HG03460 (cell line): ENCODE data around the gene RREB1.

ENCODE experiments used
- ATAC-seq: cut with Tn5 transposase; IDR thresholded peaks from one replicate; pipeline ENCODE4 v1.9.1; 2021; ENCODE audit not compliant: unreplicated experiment

Gene RREB1

DNA sequence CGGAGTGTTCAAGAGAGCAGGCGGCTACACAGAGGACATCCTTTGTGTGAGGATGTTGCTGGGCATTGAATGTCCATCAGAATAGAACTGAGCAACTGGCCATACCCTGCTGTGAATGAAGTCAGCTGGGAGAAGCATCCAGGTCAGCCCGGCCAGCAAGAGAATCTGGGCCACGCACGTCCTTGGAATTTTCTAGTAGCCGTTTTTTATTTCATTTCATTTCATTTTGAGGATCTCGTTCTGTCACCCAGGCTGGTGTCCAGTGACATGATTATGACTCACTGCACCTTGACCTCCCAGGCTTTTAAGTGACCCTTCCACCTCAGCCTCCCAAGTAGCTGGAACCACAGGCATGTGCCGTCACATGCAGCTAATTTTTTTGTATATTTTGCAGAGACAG, 107.4 kb downstream of the RREB1 start:
- ATAC-seq = no peak

DNA sequence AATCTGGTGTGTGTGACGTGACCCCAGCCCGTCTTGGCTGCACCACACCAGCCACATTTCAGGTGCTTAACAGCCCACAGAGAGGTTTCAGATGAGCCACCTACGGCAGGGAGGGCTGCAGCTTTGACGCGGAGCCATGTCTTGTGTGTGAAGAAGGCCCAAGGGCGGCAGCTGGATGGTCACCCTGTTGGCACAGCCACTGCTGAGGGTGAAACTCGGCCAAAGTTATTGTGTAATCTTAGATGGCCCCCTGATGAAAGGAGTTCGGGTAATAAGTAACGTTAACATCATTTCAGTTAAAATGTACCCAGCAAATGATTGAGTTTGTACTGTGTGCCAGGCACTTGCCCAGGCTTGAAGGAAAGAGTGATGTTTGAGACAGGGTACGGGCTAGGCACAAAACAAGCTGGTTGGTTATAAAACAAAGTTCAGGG, 108.1 kb downstream of the RREB1 start:
- peak; percentile 79 for ATAC-seq

- no peak for ATAC-seq
Measured at GRCh38 chr6:7216941-7217621, 109.3 kb downstream of the RREB1 start.

DNA sequence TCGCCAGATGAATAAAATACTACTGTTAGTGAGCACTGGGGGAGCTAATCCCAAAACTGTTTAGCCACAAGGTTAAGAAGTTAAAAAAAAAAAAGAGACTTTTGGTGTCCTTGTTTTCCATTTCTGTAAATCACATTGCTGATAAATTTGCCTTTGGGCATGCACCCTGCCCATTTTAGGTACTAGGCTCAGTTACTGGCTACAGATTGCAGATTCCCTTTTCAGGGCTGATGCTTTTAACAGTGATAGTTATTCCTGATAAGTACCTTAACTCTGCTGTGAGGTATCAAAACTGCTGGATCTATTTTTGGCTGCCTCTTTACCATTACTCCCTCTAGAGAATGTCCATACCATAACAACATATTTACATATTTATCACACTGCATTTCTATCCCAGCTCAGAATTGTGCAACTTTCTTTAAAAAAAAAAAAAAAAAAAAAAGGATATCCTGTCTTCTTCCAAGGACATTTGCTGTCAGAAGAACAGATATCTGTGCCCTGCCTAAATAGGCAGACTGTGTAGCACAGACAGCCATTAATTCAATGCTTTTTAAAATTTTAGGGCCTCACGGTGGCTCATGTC, 110.7 kb downstream of the RREB1 start:
- no peak for ATAC-seq

GRCh38 chr6:7219310-7219709, 111.5 kb downstream of the RREB1 start:
- no peak for ATAC-seq

DNA sequence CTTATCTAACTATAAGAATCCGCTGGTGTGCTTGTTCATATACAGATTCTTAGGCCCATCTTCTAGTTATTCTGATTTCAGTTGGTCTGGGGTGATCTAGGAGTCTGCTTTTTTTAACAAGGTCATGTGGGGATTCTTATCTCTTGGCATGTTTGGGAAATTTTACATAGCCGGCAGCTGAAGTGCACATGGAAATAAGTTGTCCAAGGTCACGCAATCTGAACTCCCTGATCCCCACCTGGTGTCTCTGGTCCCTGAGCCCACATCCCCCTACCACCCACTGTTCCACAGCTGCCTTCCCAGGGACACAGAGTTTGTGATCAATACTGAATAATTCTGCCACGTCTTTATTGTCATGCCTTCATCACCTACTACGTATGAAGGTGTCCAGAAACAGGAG, 114.4 kb downstream of the RREB1 start:
- ATAC-seq = no peak

DNA sequence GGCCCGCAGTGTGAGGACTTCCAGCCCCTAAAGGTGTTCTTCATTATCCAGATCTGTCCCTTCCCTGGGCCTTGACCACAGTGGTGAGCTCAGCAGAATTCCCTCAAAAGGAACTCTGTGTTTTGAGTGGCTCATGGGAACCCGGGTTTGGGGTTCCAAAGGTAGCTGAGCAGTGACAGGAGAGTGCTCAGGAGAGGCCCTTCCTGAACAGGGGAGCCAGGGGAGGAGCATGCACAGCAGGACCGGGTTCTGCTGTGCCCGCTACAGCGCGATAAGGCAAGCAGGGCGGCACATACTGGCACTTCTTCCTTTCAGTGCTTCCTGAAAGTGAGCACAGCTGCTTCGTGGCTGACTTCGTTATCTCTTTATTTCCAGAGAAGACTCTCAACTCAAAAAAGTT, 117.0 kb downstream of the RREB1 start:
- no peak for ATAC-seq

GRCh38 chr6:7228662-7229375, 121.1 kb downstream of the RREB1 start:
- no peak for ATAC-seq

- ATAC-seq = no peak
Measured at GRCh38 chr6:7229376-7230326, 121.9 kb downstream of the RREB1 start.

DNA sequence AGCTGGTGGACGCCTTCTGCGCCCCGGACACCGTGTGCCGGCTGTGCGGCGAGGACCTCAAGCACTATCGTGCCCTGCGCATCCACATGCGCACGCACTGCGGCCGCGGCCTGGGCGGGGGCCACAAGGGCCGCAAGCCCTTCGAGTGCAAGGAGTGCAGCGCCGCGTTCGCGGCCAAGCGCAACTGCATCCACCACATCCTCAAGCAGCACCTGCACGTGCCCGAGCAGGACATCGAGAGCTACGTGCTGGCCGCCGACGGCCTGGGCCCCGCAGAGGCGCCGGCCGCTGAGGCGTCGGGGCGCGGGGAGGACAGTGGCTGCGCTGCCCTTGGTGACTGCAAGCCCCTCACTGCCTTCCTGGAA, 122.5 kb downstream of the RREB1 start:
- no peak for ATAC-seq

- no peak for ATAC-seq
Measured at GRCh38 chr6:7230956-7231713, 123.4 kb downstream of the RREB1 start.

- no peak for ATAC-seq
Measured at GRCh38 chr6:7232351-7232750, 124.6 kb downstream of the RREB1 start.

GRCh38 chr6:7234547-7234946, 126.8 kb downstream of the RREB1 start:
- no peak for ATAC-seq

DNA sequence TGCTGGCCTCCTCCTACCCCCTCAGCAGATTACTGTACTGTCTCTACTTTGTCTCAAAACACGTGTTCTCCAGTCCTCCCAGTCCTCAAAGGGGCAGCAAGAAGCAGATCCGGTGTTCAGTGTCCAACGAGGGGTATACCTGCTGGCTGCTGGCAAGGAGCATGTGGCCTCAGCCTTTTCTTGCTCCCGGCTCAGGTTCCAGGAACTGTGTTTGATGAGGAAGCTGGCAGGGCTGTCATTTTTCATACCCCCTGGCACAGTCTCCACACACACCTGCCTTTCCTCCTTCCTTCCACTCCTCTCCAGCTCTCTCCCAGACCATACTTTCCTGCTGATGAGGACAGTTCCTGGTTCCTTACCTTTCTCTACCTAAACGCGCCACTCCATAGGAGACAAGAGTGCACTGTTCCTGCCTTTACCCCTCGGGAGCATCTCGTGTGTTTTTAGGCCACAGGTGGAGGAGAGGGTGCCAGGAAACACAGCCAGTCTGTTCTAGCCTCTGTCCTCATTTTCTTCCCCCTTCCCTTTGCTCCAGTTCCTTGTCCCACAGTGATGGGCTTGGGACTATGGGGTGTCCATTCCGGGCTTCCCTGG, 128.0 kb downstream of the RREB1 start:
- ATAC-seq = no peak

- peak; percentile 58 for ATAC-seq
Measured at GRCh38 chr6:7236306-7237209, 128.8 kb downstream of the RREB1 start.

DNA sequence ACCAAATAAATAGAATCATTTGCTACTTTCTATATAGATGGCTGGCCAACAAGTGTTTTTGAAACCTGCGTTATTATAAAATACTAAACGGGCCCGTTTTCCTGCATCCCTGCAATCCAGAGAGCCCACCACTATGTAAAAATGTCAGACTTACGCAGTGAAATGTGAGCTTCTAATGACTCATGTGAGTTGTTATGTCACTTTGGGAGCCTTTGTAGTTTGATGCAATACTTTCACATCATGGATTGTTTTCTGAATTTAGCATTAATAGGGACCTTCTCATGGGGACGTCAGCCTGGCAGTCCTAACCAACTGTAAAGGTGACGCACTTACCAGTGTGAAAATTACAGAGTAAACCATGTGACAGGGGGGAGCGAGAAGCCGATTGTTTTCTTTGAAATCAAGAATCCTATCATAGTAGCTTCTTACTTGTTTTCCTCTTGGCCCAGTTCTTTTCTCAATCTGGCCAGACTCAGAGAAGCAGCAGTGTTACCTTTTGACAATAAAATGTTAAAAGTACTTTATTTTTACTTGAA, 130.0 kb downstream of the RREB1 start:
- no peak for ATAC-seq

DNA sequence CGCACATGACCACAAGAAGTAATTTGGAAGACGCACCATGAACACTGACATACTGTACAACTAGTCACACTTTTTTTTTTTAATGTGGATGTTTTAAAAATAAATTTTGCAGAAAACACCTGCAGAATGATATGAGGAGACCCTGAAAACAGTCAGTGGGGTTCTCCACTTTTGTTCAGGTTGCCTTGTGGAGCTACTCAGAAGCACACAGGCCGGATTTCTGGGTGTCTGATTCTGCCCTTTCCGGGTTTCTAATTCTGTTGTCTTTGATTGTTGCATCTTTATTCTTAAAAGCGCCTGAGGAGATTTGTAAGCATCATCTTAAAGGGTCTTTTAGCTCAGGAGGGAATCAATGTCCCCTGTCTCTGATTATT, 130.8 kb downstream of the RREB1 start:
- ATAC-seq = no peak

GRCh38 chr6:7238900-7239589, 131.3 kb downstream of the RREB1 start:
- ATAC-seq = peak; percentile 49
